Testis (tissue), 2 donors: ENCODE results near the gene TAF3.

Experiments used
- POLR2A ChIP-seq: fragments of 450-650 bp; IDR thresholded peaks from one replicate; pipeline ENCODE4 v1.6.1; 2017; ENCODE audit warnings: antibody characterized with exemption, mild to moderate bottlenecking, moderate library complexity
- TF ChIP-seq, protein P1 (sequence below), 3 experiments: fragments of 450-650 bp in 2 of 3; fragments of 200-600 bp in 1 of 3; sonication (generic) in 1 of 3; IDR thresholded peaks; one replicate each; pipeline ENCODE4 v1.5.1; 2016 to 2019; ENCODE audit warnings: antibody characterized with exemption in 3 of 3, mild to moderate bottlenecking in 2 of 3, moderate library complexity in 1 of 3

DNA sequence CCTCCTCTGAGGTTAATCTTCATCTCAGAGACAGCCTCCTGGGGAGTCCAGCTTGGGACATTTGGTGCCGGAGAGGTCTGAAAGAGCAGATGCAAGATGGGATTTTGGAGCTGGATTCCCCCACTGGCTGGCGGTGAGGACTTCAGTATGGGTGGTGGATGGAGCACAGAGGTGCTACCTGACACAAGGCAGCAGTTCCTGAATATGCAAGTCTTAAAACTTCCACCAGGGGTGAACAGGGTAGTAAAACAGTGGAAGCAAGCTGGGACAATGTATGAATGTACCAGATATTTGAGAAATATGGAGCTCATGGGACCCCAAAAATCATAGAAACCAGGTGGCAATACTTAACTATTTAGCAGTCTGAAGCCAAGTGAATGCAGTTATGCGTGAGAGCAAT is 4.8 kb upstream of the TAF3 start:
- TF ChIP-seq, protein P1, sequence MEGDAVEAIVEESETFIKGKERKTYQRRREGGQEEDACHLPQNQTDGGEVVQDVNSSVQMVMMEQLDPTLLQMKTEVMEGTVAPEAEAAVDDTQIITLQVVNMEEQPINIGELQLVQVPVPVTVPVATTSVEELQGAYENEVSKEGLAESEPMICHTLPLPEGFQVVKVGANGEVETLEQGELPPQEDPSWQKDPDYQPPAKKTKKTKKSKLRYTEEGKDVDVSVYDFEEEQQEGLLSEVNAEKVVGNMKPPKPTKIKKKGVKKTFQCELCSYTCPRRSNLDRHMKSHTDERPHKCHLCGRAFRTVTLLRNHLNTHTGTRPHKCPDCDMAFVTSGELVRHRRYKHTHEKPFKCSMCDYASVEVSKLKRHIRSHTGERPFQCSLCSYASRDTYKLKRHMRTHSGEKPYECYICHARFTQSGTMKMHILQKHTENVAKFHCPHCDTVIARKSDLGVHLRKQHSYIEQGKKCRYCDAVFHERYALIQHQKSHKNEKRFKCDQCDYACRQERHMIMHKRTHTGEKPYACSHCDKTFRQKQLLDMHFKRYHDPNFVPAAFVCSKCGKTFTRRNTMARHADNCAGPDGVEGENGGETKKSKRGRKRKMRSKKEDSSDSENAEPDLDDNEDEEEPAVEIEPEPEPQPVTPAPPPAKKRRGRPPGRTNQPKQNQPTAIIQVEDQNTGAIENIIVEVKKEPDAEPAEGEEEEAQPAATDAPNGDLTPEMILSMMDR (IDR thresholded peaks at IDR 0.05), result no peak
- no peak for TF ChIP-seq POLR2A
